GM13977 (cell line): ENCODE measurements around the gene ELOVL3.

Experiments
- DNase-seq: peaks from one replicate; pipeline ENCODE4 v3.0.0; 2012; ENCODE audit warnings: low spot score
- in situ Hi-C: fragments of 300-500 bp; cut with MboI; formaldehyde crosslinking; loops from one replicate; pipeline ENCODE4 v1.12.0; 2022; ENCODE audit warnings: low sequenced_read_pairs, low pct_unique_long_range_greater_than_20kb, mixed read lengths, inconsistent platforms; ENCODE audit not compliant: unreplicated experiment
- TF ChIP-seq, protein P1 (sequence below): IDR thresholded peaks from 2 replicates; pipeline ENCODE4 v1.5.1; 2012; ENCODE audit warnings: mild to moderate bottlenecking, control low read depth; ENCODE audit not compliant: insufficient read depth; ENCODE audit errors: extremely low read depth, missing control alignments

Gene ELOVL3

DNA sequence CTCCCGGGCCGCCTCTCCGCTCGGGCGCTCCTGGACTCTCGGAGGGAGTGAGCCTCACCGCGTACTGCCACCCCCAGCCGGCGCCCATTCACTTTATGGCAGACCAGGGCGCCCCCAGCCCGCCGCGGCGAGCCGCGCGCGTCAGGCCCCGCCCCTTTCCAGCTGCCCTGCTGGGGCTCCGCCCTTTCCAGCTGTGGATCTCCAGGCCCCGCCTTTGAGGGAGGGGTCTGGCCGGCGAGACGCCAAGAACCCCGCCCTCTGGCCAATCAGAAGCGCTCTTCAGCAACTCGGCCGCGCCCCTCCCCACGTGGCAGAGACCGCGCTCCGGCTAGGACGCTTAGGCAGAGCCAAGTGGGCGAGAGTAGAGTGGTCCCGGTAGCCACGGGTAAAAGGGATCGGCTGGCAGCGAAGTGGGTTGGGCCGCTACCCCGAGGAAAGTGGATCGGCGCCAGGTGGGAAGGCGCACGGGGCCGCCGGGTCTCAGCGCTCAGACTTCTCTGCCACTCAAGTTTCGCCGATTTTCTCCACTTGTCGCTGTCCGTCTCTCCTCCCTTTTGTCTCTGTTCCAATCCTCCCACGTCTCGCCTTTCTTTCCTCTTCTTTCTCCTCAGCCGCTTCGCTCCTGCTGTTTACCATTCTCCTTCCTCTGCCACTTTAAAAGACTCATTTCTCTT lies 15.5 kb downstream of the ELOVL3 start, which contains the start of gene PITX3:
PITX3 (minus strand) TSS at position 69 of the 674 bp plus-strand sequence. CDS start 9,432 bp downstream, outside the sequence.
- in situ Hi-C loops = loop anchor here (25.0 kb wide), 1 partner anchor 346 kb away; no protein-coding TSS in a partner anchor
- DNase-seq = peak; percentile 99
- TF ChIP-seq, protein P1, sequence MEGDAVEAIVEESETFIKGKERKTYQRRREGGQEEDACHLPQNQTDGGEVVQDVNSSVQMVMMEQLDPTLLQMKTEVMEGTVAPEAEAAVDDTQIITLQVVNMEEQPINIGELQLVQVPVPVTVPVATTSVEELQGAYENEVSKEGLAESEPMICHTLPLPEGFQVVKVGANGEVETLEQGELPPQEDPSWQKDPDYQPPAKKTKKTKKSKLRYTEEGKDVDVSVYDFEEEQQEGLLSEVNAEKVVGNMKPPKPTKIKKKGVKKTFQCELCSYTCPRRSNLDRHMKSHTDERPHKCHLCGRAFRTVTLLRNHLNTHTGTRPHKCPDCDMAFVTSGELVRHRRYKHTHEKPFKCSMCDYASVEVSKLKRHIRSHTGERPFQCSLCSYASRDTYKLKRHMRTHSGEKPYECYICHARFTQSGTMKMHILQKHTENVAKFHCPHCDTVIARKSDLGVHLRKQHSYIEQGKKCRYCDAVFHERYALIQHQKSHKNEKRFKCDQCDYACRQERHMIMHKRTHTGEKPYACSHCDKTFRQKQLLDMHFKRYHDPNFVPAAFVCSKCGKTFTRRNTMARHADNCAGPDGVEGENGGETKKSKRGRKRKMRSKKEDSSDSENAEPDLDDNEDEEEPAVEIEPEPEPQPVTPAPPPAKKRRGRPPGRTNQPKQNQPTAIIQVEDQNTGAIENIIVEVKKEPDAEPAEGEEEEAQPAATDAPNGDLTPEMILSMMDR = no peak

DNA sequence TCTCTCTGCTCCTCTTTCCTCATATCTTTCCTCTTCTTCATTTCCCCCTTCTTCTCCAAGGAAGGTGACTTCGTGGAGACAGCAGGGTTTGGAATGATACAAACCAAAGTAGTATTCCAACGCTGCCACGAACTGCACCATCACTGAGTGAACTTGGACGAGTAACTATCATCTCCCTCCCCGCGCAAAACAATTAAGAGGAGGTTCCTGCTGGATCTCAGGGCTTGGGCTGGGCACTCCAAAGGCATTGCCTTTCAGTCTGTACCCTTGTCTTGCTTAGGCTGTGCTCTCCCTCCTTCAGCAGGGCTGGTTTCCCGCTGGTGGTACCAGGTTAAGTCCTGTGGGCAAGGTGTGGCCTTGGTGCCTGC lies 16.0 kb downstream of the ELOVL3 start:
- DNase-seq = no peak
- in situ Hi-C loops = loop anchor here (25.0 kb wide), 1 partner anchor 345 kb away; no protein-coding TSS in a partner anchor
- TF ChIP-seq, protein P1 = no peak

DNA sequence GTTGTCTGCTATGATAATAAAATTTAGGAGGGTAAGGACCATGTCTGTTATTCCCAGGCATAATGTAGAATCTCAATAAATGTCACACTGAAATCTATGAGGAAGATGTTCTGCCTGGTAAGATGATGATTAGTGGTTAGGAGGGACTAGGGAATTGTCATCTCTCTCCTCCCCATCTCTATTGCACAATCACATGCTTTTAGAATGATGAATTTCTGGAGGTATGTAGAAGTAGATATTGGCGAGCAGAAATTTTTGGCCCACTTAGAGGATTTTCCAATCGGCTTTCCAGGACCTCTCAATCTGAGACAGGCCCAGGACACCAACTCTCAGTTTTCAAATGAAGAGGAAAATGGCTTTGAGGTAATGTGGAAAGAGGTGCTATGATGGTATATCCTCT lies 17.2 kb downstream of the ELOVL3 start:
- in situ Hi-C loops = loop anchor here (25.0 kb wide), 1 partner anchor 344 kb away; no protein-coding TSS in a partner anchor
- TF ChIP-seq, protein P1 = no peak
- no peak for DNase-seq

DNA sequence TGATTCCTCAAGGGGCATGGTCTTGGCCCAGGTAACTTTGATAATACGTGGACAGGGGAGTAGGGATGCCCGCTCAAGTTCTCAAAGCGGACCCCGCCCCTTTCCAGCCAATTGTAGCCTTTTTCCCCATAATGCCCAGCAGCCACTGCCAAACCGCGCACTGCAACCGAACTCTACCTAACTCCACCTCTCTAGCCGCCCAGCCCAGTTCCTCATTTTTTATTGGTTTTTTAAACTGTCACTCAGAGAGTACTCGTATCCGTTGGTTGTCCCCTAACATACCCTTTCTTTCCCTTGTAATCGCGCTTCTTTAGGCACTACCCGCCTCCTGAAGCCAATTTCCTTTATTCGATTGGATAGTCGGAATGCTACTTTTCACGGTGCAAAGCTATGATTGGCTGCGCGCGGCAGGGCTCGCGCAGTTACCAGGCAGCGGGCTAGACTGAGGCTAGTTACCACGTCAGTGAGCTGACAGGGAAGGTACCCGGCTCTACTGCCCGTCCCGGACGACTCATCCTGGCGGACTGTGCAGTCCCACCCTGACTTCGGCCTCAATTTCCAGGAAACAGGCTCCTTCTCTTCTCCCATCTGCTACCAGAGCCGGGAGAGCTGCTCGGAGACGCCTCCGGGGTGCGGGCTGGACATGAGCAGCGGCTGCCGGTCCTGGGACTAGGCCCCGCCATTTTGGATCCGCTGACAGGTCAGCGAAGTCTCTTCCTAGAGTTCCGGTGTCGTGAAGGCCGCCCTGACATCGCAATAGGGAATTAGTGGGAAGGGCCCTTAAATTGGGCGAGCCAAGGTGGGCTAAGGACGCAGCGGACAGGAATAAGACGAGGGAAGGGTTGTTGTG lies 19.2 kb downstream of the ELOVL3 start, which contains the start of gene GBF1:
GBF1 (plus strand) TSS at position 451 of the 850 bp plus-strand sequence. CDS start 13,407 bp downstream, outside the sequence.
- peak; percentile 97 for DNase-seq
- TF ChIP-seq, protein P1 = no peak
- in situ Hi-C loops = loop anchor here (25.0 kb wide), 1 partner anchor 342 kb away; no protein-coding TSS in a partner anchor

DNA sequence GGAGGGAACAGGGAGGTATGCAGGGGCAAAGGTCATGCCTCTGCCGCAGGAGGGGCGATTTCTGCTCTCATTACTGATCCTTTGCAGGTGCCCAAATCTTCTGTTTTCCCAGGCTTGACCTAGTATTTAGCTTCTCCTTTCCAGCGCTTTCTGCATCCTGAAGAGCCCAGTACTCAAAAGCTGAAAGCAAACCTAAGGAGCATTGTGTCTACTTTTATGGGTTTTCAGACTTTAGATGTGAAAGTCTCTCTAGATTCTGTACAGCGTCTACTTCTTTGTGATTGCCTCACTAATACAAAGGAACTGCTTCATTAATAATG lies 19.8 kb downstream of the ELOVL3 start:
- TF ChIP-seq, protein P1 = no peak
- DNase-seq = no peak
- in situ Hi-C loops = loop anchor here (25.0 kb wide), 1 partner anchor 341 kb away; no protein-coding TSS in a partner anchor

DNA sequence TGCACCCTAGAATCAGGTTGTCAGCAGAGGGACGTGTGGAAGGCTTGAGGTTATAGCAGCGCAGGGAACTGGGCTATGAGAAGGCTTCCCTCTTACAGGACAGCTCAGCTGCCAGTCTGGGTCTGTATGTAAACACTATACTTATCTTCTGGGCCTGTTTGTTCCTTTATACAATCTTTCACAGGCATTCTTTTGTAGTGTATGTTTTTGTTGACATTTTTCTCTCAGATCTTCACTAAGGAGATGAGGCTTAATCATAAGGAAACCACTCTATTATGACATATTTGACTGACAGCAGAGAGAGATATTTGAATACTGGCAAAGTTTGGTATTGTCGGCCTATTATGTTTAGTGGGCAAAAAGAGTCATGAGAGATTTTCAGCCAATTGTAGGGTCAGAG lies 20.2 kb downstream of the ELOVL3 start:
- in situ Hi-C loops = loop anchor here (25.0 kb wide), 1 partner anchor 341 kb away; no protein-coding TSS in a partner anchor
- DNase-seq = no peak
- TF ChIP-seq, protein P1 = no peak
